ENCODE results near the gene PICK1.

PICK1 gene

DNA sequence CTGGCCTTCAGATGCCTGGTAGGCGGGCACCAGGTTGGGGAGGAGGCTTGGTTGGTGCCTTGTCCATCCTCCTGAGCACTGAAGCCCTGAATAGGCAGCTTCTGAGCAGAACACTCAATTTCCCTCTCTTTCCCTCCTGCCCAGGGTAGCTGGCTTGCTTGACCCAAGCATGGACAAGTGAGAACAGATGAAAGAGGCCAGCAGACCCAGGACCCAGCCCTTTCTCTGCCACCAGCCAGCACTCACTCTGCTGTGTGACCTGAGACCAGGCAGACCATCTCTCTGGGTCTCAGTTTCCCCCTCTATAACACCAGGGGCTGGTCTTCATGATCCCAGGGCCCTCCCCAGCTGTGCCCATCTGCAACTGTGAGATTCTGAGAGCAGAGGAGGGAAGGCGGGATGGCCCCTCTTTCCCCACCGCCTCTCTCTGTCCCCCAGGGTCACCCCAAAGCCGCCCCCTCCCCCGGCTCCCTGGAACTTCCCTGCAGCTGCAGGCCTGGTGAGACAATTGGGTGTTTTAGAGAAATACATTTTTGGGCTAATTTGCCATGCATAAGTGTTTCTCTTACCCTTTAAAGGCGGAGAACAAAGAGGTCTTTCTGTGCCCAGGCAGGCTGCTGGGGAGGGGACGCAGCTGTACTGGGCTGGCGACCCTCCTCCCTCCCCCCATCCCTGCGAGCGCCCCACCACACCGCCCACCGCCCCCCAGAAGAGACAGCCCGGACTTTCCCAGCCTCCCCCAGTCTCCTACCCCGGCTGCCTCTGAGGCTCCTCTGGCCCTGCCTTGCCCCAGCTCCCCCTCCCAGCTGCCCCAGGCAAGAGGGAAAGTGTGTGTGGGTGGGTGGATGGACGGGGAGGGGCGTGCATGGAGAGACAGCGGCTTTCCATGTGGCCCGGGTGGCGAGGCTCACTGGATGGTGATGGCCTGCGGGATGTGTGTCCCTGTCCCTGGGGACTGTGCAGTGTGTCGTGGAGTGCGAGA is 30.8 kb upstream of the PICK1 start:
- in situ Hi-C loops (cut with MboI; ENCODE audit: low pct_unique_long_range_greater_than_20kb, low sequenced_read_pairs, unreplicated experiment), result no loop called here
- no peak for DNase-seq (ENCODE audit: low spot score)
- TF ChIP-seq, protein P1, sequence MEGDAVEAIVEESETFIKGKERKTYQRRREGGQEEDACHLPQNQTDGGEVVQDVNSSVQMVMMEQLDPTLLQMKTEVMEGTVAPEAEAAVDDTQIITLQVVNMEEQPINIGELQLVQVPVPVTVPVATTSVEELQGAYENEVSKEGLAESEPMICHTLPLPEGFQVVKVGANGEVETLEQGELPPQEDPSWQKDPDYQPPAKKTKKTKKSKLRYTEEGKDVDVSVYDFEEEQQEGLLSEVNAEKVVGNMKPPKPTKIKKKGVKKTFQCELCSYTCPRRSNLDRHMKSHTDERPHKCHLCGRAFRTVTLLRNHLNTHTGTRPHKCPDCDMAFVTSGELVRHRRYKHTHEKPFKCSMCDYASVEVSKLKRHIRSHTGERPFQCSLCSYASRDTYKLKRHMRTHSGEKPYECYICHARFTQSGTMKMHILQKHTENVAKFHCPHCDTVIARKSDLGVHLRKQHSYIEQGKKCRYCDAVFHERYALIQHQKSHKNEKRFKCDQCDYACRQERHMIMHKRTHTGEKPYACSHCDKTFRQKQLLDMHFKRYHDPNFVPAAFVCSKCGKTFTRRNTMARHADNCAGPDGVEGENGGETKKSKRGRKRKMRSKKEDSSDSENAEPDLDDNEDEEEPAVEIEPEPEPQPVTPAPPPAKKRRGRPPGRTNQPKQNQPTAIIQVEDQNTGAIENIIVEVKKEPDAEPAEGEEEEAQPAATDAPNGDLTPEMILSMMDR (IDR thresholded peaks at IDR 0.05; ENCODE audit: extremely low read depth, insufficient read depth, missing control alignments), result no peak

DNA sequence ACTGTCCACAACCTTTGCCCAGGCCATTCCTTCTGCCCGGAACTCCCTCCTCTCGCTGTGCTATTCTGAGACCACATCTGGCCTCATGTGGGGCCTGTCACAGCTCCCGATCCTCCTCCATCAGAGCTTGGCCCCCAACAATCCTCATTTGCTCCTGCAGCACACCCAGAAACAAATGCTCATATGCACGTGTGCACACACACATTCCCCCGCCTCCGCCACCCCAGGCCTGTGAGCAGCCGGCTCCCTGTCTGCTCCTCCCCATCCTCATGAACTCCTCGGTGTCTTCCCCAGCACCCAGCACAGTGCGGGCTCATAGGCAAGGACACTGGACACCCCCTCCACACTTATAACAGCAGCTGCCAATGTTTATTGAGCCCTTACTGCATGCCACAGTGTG is 29.7 kb upstream of the PICK1 start:
- in situ Hi-C loops (cut with MboI; ENCODE audit: low pct_unique_long_range_greater_than_20kb, low sequenced_read_pairs, unreplicated experiment), result no loop called here
- TF ChIP-seq, protein P1 (IDR thresholded peaks at IDR 0.05; ENCODE audit: extremely low read depth, insufficient read depth, missing control alignments), result no peak
- DNase-seq (ENCODE audit: low spot score), result no peak

- in situ Hi-C loops (cut with MboI; ENCODE audit: low pct_unique_long_range_greater_than_20kb, low sequenced_read_pairs, unreplicated experiment), result no loop called here
- TF ChIP-seq, protein P1 (IDR thresholded peaks at IDR 0.05; ENCODE audit: extremely low read depth, insufficient read depth, missing control alignments), result no peak
- DNase-seq (ENCODE audit: low spot score), result no peak
Measured at GRCh38 chr22:38028344-38029130, 28.7 kb upstream of the PICK1 start.

- no peak for DNase-seq (ENCODE audit: low spot score)
- TF ChIP-seq, protein P1 (IDR thresholded peaks at IDR 0.05; ENCODE audit: extremely low read depth, insufficient read depth, missing control alignments), result no peak
- in situ Hi-C loops (cut with MboI; ENCODE audit: low pct_unique_long_range_greater_than_20kb, low sequenced_read_pairs, unreplicated experiment), result no loop called here
Measured at GRCh38 chr22:38029370-38029769, 27.8 kb upstream of the PICK1 start.

- TF ChIP-seq, protein P1 (IDR thresholded peaks at IDR 0.05; ENCODE audit: extremely low read depth, insufficient read depth, missing control alignments), result no peak
- in situ Hi-C loops (cut with MboI; ENCODE audit: low pct_unique_long_range_greater_than_20kb, low sequenced_read_pairs, unreplicated experiment), result no loop called here
- DNase-seq (ENCODE audit: low spot score), result no peak
Measured at GRCh38 chr22:38029901-38030300, 27.3 kb upstream of the PICK1 start.

DNA sequence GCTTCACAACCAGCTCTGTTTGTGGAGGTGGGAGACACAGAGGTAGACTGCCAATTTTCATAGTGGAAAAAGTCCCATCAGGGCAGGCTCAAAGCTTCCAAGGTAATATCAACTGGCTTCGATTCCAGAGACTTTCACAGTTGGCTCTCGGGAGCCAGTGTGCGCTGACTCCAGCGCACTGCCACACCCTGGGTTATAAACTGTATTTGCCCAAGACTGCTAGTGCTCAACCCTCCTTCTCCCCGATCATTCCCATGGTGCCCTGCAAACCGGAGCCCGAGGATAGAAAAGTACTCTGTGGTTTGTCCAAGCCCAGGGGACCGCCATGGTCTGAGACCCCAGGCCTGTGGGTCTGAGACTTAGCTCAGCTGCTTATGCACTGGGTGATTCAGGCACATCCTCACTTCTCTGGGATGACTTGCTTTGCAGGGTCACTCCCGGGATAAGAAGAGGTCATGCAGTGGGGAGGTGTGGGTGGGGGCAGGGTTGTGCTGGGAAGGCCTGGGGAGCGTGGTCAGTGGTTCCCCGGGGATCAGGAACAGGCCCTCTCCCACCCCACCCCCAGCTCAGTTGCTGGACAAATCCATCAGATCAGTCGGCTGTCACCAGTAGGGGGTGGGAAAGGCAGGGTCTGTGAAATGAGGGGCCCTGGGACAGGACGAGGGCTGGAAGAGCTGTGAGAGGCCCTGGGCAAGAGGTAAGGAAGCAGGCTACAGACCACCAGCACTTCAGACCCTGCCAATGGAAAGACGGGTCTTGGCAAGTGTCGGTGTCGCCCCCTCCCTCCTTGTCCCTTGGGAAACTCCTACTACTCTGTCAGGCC is 26.7 kb upstream of the PICK1 start:
- TF ChIP-seq, protein P1 (IDR thresholded peaks at IDR 0.05; ENCODE audit: extremely low read depth, insufficient read depth, missing control alignments), result no peak
- in situ Hi-C loops (cut with MboI; ENCODE audit: low pct_unique_long_range_greater_than_20kb, low sequenced_read_pairs, unreplicated experiment), result no loop called here
- DNase-seq (ENCODE audit: low spot score), result no peak
